Activated effector memory CD4-positive, alpha-beta T cell treated with anti-CD3 and anti-CD28 coated beads, Interleukin-2, amount 50 U/mL, for 16 hours (primary cell): ENCODE results near the gene PTPRK.
"Not testable (repeated sequence)": the region's sequence is repeated elsewhere in the genome, so short reads cannot be mapped to it uniquely, and the experiment has no call there.

Experiments
- DNase-seq: peaks from one replicate; pipeline ENCODE4 v3.0.0-alpha.2; 2020

PTPRK gene

DNA sequence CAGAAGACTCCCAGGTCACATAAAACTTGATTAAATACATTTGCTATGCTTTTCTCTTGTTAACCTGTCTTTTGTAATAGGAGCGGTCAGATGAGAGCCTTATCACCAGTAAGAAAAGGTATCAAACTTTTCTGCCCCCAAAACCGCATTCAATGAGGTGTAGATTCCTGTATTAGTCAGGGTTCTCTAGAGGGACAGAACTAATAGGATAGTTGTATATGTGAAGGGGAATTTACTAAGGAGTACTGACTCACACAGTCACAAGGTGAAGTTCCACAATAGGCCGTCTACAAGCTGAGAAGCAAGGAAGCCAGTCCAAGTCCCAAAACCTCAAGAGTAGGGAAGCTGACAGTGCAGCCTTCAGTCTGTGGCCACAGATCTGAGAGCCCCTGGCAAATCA lies 32.7 kb downstream of the PTPRK start:
- no peak for DNase-seq

DNA sequence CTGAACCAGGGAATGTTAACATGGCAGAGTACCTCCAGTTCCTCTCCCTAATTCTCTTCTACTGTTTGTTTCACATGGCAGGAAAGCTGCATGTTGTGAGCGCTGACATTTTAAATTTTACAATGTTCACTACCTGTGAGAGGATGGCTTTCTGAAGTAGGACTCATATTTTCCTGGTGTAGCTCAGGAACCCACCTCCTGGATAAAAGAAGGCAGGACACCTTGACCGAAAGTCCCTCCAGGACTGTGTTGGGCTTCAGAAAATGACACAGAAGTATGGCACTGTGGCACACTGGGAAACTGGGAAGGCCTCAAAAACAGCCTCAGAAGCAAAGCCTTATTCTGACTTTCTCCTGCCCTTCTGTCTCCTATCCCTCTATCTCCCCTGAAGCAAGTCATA lies 33.3 kb downstream of the PTPRK start:
- DNase-seq = no peak

DNA sequence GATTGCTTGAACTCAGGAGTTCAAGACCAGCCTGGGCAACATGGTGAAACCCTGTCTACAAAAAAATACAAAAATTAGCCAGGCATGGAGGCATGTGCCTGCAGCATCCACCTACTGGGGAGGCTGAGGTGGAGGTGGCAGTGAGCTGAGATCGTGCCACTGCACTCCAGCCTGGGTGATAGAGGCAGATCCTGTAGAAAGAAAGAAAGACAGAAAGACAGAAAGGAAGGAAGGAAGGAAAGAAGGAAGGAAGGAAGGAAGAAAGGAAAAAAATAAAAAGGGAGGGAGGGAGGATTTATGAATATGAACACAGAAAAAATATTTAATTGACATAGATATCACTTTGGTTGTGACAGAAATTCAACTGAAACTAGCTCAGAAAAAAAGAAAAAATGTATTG lies 33.8 kb downstream of the PTPRK start:
- DNase-seq = not testable (repeated sequence)

- DNase-seq = no peak
These were observed 36.8 kb downstream of the PTPRK start for GRCh38 chr6:128483472-128484135.

- no peak for DNase-seq
These were observed 37.8 kb downstream of the PTPRK start for GRCh38 chr6:128482642-128483041.

- no peak for DNase-seq
These were observed 40.4 kb downstream of the PTPRK start for GRCh38 chr6:128479991-128480390.

DNA sequence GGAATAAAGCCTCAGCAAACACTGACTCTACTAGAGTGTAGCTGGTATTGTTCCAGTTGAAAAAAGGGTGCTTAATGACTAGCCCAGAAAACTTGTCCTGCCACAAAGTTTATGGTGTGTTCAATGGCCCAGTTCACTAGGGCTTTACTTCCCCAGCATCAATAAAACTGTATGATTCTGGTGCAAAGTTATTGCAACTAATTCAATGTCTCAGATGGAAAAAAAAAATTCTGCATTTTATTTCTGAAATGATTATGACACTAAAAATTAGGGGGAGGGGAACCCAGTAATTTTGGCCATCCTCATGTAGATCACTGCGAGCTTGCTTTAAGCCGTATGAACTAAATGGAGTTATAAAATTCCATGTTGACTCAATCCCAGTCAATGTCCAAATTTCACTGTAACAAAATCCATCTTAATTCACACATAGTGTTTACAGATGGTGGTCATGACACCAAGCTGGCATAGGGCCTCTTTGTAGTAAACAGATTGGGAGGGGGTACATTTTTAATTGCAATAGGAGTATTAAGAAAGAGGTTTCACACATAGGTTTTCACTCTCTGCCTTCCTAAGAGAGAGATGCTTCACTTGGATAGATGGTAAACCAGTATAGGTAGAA lies 41.2 kb downstream of the PTPRK start:
- no peak for DNase-seq

GRCh38 chr6:128478230-128479047 lies 42.0 kb downstream of the PTPRK start:
- DNase-seq = no peak

DNA sequence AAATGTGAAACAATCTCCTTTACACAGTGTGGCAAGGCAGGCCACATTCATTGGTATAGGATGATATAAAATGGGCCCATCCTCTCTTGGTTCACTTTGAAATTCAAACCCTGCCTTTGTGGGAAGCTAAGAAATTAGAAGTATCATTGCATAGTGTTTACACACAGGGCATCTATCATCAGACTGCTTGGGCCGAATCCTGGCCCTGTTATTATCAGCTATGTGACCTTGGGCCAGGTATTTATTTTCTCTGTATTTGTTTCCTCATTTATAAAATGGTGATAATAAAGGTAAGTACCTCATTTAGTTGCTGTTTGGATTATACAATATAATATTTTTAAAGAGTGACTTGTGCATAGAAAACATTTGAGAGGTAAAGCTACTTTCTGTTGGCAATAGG lies 45.5 kb downstream of the PTPRK start:
- no peak for DNase-seq

DNA sequence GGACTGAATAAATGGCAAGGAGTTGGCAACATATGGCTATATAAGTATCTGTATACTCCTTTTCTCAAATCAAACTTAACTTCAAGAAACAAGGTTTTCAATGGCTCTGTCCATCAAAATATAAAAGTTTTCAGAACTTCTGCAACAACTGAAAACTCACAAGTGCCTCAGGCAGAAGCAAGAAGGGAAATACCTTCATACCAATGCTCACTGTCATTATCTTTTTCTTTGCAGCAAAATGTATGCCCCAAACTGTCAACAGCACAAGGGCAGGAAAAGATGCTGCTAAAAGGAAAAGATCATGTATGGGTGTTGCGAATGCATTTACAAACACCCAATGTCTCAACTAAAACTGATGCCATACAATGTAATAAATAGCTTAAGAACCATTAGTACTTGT lies 45.9 kb downstream of the PTPRK start:
- no peak for DNase-seq

DNA sequence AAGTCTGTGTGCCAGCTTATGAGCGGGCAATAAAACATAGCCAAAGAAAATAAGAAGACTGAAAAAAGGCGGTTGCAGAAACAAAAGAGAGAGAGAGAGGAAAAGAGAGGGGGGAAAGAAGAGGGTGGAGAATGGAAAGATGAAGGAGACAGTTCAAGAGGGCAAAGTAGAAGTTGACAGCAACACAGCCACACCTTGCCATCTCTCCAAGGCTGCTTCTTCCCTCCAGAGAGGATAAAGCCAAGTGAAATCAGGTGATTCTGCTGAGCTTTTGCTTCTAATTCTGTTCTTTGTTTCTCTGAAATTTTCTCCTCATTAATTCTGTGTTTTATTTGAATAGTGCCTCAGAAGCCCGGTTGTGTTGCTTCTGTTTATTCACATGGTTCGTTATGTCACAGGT lies 48.5 kb downstream of the PTPRK start:
- no peak for DNase-seq

DNA sequence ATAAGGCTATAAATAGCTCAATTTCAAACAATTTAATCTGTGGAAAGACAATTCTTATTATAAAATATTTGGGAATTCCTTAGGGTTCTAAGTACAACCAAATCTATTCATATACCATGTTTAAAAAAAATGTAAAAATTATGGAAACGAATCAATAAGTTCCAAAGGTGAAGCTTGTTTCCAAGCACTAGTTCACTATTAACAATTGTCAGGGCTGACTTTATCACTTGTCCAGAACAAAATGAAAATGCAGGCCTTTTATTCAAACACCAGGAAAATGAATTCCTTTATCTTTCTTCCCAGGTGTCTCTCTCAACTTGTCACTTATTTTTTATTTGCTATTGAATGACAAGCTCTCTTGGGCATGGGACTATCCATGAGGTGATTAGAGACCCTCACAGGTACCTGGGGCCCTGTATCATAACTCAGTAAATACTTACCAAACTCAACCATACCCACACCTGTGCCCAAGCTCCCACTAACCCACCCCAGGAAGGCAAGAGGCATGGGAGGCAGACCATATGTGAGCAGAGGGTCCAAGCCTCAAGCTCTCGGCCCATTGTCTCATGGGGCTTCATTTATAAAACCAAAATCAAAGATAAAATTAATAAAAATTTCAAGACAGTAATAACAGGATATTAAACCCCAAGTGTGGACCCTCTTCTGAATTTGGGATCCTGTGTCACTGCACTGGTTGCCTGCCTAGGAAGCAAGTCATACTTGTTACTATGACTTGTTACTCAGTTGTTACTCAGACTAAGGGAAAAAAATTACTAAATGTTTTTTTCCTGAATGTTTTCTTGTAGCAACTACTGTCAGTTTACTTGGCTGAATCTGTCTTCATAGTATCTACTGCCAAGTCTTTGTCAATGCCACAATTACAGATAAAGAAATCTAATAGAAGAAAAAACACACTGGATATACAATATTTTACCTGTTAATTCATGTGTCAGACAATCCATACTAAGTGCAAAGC lies 54.7 kb downstream of the PTPRK start:
- DNase-seq = no peak

DNA sequence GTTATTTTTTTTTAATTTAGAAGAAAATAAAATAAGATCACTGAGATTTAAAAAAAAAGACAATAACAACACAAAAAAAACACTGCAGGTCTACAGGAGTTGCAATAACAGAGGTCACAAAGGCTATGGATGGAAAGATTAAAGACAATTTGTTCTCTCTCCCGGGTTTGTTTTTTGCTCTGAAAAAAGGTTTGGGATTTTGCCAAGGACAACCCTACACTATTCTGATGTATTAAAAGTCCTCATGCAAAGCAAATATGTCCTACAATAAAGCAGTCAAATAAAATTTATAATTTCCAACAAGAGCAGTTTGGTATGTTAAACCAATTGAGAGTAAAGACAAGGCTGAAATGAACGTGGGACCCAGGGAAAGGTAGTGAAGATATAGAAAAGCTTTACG lies 55.6 kb downstream of the PTPRK start:
- no peak for DNase-seq

- no peak for DNase-seq
These were observed 56.5 kb downstream of the PTPRK start for GRCh38 chr6:128463942-128464341.

DNA sequence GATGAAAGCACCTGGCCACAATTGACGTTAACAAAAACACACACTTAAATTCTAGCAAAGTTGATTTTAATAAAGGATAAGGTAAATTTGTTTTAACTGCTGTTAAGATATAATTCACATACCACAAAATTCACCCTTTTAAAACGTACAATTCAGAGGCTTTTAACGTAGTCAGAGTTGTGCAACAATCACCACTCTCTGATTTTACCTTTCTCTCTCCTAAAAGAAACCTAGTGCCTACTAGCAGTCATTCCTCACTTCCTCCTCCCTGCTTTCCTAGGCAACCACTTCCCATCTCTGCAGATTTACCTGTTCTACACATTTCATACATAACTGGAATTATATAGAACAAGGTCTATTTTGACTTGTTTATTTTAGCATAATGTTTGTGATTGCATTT lies 58.9 kb downstream of the PTPRK start:
- no peak for DNase-seq

GRCh38 chr6:128456510-128457230 lies 63.7 kb downstream of the PTPRK start:
- DNase-seq = no peak

DNA sequence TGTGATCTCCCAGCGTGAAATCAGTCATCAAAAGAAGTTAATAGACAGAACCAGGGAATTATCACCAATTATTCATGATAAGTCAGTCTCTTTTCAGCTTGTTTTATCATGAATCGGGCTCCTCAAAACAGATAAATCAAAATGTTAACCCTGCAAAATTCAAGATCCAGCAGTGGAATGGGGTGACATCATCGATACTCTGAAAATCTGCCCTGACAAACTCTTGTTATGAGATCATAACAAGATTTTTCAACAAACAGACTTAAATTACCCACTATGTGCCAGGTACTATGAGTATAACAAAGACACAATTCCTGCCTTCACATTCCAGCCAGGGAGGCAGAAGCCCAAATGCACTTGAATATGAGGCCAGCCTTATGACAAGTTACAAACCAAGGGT lies 64.4 kb downstream of the PTPRK start:
- DNase-seq = no peak

GRCh38 chr6:128452713-128453112 lies 67.7 kb downstream of the PTPRK start:
- no peak for DNase-seq

DNA sequence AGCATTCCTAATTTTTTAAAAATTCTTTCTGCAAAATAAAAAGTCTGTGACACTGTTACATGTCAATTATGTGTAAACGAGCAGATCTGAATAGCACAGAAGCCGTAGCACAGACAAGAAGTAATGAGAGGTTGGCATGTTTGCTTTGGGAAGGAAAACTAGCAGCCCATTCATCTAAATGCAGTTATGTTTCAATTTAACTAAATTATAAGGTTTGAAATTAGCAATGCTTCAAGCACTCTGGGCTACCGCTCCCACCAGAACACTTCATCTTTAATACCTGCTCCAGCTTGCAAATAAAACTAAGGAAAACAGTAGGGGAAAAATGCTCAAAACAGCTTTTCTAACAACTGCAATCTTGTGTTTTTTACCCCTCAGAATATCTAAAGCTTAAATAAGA lies 73.9 kb downstream of the PTPRK start:
- DNase-seq = no peak

DNA sequence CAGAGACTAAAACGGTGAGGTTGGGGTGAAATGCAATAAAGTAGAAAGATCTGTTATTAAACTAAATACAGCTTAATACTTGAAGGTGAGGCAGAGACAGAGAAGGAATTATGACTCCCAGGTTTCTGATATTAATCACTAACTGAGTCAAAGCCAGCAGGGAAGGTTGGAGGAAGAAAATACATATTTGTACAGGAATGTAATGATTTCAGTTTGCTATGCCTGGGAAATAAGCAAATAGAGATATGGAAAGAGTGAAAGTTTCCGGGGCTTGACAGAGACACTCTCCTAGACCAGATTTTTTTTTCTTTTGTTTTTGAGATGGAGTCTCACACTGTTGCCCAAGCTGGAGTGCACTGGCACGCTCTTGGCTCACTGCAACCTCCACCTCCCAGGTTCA lies 76.8 kb downstream of the PTPRK start:
- DNase-seq = no peak

- no peak for DNase-seq
These were observed 80.8 kb downstream of the PTPRK start for GRCh38 chr6:128439627-128440026.

- no peak for DNase-seq
These were observed 82.0 kb downstream of the PTPRK start for GRCh38 chr6:128438393-128438792.
